Type B pancreatic cell (in vitro differentiated cells): ENCODE data around the gene KCNJ16. TPM values are rescaled to one million over a fixed set of nuclear protein-coding genes. Genes with fewer than 3 reads are reported as not detected.

Experiments
- DNase-seq: peaks from one replicate; pipeline ENCODE4 v3.0.0; 2021; ENCODE audit warnings: mixed read lengths; ENCODE audit not compliant: unreplicated experiment; ENCODE audit errors: extremely low spot score
- H3K27ac Mint-ChIP-seq: 2 replicates; pipeline ENCODE4 v1.8.0; 2021; ENCODE audit warnings: mild to moderate bottlenecking, mixed read lengths
- H3K27me3 Mint-ChIP-seq: 2 replicates; pipeline ENCODE4 v1.8.0; 2021; ENCODE audit warnings: mixed read lengths
- H3K36me3 Mint-ChIP-seq: 2 replicates; pipeline ENCODE4 v1.8.0; 2021; ENCODE audit warnings: mixed read lengths
- H3K4me1 Mint-ChIP-seq: one replicate; pipeline ENCODE4 v1.8.0; 2021; ENCODE audit warnings: mixed read lengths; ENCODE audit not compliant: unreplicated experiment
- H3K4me3 Mint-ChIP-seq: 2 replicates; pipeline ENCODE4 v1.8.0; 2021; ENCODE audit warnings: mild to moderate bottlenecking, mixed read lengths
- H3K9me3 Mint-ChIP-seq: 2 replicates; pipeline ENCODE4 v1.8.0; 2021; ENCODE audit warnings: mixed read lengths
- CTCF ChIP-seq: fragments of 200-600 bp; sonication (generic); conservative IDR thresholded peaks from 2 replicates; pipeline ENCODE4 v1.5.0; 2021; ENCODE audit warnings: antibody characterized with exemption, mild to moderate bottlenecking
- total RNA-seq: library from RNA; stranded (reverse); gene quantifications from 2 replicates; pipeline ENCODE4 v1.2.1, GENCODE V29; 2021; ENCODE audit warnings: low replicate concordance

The KCNJ16 gene
- total RNA-seq, 1 donor from 2014 or later, result 13.5 TPM

- Mint-ChIP-seq H3K9me3 (no peaks in the 10 kb centered on the region), H3K4me3 (no peak overlapping the region), H3K36me3 (no peaks in the 10 kb centered on the region), H3K27me3 (no peaks in the 10 kb centered on the region), H3K27ac (no peak overlapping the region), H3K4me1 (peaks cover 17% of the 10 kb centered on the region)
- TF ChIP-seq CTCF, result no peak
- DNase-seq, result no peak
These were observed 16.1 kb downstream of the KCNJ16 start for GRCh38 chr17:70091005-70091568.

- peaks cover 17% of the 10 kb centered on the region for H3K4me1 Mint-ChIP-seq
- H3K27ac Mint-ChIP-seq, result no peak overlapping the region
These were observed 16.7 kb downstream of the KCNJ16 start for GRCh38 chr17:70091696-70092095.

GRCh38 chr17:70093163-70093562 is 18.1 kb downstream of the KCNJ16 start:
- H3K4me1 Mint-ChIP-seq, result peaks cover 17% of the 10 kb centered on the region
- no peak for TF ChIP-seq CTCF
- H3K27me3 Mint-ChIP-seq, result no peaks in the 10 kb centered on the region
- H3K36me3 Mint-ChIP-seq, result no peaks in the 10 kb centered on the region
- no peaks in the 10 kb centered on the region for H3K9me3 Mint-ChIP-seq
- peak overlapping the region; percentile 15 for H3K27ac Mint-ChIP-seq
- DNase-seq, result no peak
- no peak overlapping the region for H3K4me3 Mint-ChIP-seq

More at GRCh38 chr17:70091696-70092095, 16.7 kb downstream of the KCNJ16 start:
- Mint-ChIP-seq H3K36me3 (no peaks in the 10 kb centered on the region), H3K4me3 (no peak overlapping the region), H3K9me3 (no peaks in the 10 kb centered on the region), H3K27me3 (no peaks in the 10 kb centered on the region)
- DNase-seq, result no peak
- TF ChIP-seq CTCF, result no peak

DNA sequence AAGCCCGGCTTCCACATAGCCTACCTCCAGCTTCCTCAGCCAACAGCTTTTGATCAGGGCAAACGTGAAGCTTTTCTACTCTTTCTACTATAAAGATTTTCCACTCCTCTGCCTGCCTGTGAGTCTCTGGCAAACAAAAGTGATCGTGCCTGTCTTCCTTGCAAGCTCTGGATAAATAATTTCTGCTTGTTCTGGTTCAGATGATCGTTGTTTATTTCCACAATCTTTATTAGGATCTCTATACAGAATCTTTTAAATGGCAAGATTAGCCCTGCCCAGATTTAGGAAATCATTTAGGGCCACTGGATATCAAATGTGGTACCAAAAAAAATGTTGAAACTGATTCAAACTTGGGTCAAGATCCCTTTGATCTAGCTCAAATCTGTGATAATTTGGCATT is 20.4 kb downstream of the KCNJ16 start:
- peaks cover 9% of the 10 kb centered on the region for H3K4me1 Mint-ChIP-seq

GRCh38 chr17:70096861-70097260 is 21.8 kb downstream of the KCNJ16 start:
- no peak for DNase-seq
- Mint-ChIP-seq H3K4me1 (peaks cover 5% of the 10 kb centered on the region), H3K27me3 (no peaks in the 10 kb centered on the region), H3K4me3 (no peak overlapping the region), H3K9me3 (peaks cover 6% of the 10 kb centered on the region), H3K36me3 (no peaks in the 10 kb centered on the region), H3K27ac (no peak overlapping the region)
- no peak for TF ChIP-seq CTCF

More for the DNA sequence above, 20.4 kb downstream of the KCNJ16 start:
- no peaks in the 10 kb centered on the region for H3K36me3 Mint-ChIP-seq
- no peak overlapping the region for H3K27ac Mint-ChIP-seq
- no peak overlapping the region for H3K4me3 Mint-ChIP-seq
- no peaks in the 10 kb centered on the region for H3K27me3 Mint-ChIP-seq
- no peak for TF ChIP-seq CTCF
- H3K9me3 Mint-ChIP-seq, result peaks cover 6% of the 10 kb centered on the region
- DNase-seq, result no peak

DNA sequence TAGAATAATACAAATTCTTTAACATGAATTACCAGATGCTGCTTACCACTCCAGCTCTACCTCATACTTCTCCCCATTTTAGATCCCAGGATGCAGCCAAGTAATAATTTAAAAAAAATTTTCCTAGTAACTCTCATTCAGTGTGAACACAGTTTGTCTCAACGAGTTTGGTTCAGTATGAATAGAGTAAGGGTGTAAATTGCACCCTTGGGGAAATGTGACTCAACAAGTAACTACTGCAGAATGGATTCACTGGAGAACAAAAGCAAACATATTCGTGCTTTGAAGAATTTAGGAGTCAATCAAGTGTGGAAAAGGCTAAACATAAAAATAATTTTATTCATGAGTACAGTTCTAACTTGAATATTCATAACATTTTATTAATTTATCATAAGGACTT is 23.0 kb downstream of the KCNJ16 start:
- Mint-ChIP-seq H3K36me3 (no peaks in the 10 kb centered on the region), H3K4me3 (no peak overlapping the region), H3K9me3 (peaks cover 6% of the 10 kb centered on the region), H3K4me1 (peaks cover 4% of the 10 kb centered on the region), H3K27me3 (no peaks in the 10 kb centered on the region), H3K27ac (no peak overlapping the region)
- no peak for TF ChIP-seq CTCF
- no peak for DNase-seq
